Trophoblast cell (in vitro differentiated cells and primary cell): ENCODE measurements around the gene NPDC1.

Experiments
- DNase-seq, 2 donors: peaks; one replicate each; pipeline ENCODE4 v3.0.0-alpha.2; 2016
- H2AFZ ChIP-seq: 2 replicates; pipeline ENCODE4 v1.6.1; 2013; ENCODE audit warnings: low read length, moderate library complexity, mild to moderate bottlenecking; ENCODE audit not compliant: insufficient read depth, poor library complexity
- H2AK5ac ChIP-seq: 2 replicates; pipeline ENCODE4 v1.6.1; 2013; ENCODE audit warnings: mild to moderate bottlenecking, low read length
- H2BK120ac ChIP-seq: 2 replicates; pipeline ENCODE4 v1.6.1; 2013; ENCODE audit warnings: low read length, mild to moderate bottlenecking, moderate library complexity; ENCODE audit not compliant: insufficient read depth, poor library complexity
- H2BK12ac ChIP-seq: 2 replicates; pipeline ENCODE4 v1.6.1; 2013; ENCODE audit warnings: mild to moderate bottlenecking, low read length, moderate library complexity
- H2BK5ac ChIP-seq: 2 replicates; pipeline ENCODE4 v1.6.1; 2013; ENCODE audit warnings: low read length, low read depth, moderate library complexity, mild to moderate bottlenecking; ENCODE audit not compliant: poor library complexity
- H3K14ac ChIP-seq: 2 replicates; pipeline ENCODE4 v1.6.1; 2013; ENCODE audit warnings: mild to moderate bottlenecking, low read length
- H3K18ac ChIP-seq: 2 replicates; pipeline ENCODE4 v1.6.1; 2013; ENCODE audit warnings: mild to moderate bottlenecking, low read length
- H3K23ac ChIP-seq: 2 replicates; pipeline ENCODE4 v1.6.1; 2013; ENCODE audit warnings: low read length
- H3K27ac ChIP-seq: 2 replicates; pipeline ENCODE4 v1.5.1; 2013; ENCODE audit warnings: low read depth, mild to moderate bottlenecking, inconsistent platforms, low read length, moderate library complexity
- H3K27me3 ChIP-seq: 2 replicates; pipeline ENCODE4 v1.6.1; 2013; ENCODE audit warnings: inconsistent platforms, mild to moderate bottlenecking, low read length, moderate library complexity; ENCODE audit not compliant: insufficient read depth
- H3K36me3 ChIP-seq, 2 experiments: 1 replicate in 1 of 2; 2 replicates in 1 of 2; pipeline ENCODE4 v1.6.1; 2013; ENCODE audit warnings: low read length in 2 of 2, mild to moderate bottlenecking in 2 of 2, moderate library complexity in 1 of 2; ENCODE audit not compliant: insufficient read depth in 2 of 2, control insufficient read depth in 1 of 2
- H3K4ac ChIP-seq: 2 replicates; pipeline ENCODE4 v1.6.1; 2013; ENCODE audit warnings: low read depth, mild to moderate bottlenecking, low read length, moderate library complexity
- H3K4me1 ChIP-seq, 2 experiments: 1 replicate in 1 of 2; 2 replicates in 1 of 2; pipeline ENCODE4 v1.6.1; 2013; ENCODE audit warnings: low read length in 2 of 2, mild to moderate bottlenecking in 2 of 2, moderate library complexity in 1 of 2; ENCODE audit not compliant: insufficient read depth in 2 of 2, control insufficient read depth in 1 of 2
- H3K4me2 ChIP-seq: 2 replicates; pipeline ENCODE4 v1.6.1; 2013; ENCODE audit warnings: inconsistent platforms, mild to moderate bottlenecking, low read length, moderate library complexity
- H3K4me3 ChIP-seq: 2 replicates; pipeline ENCODE4 v1.5.1; 2013; ENCODE audit warnings: mild to moderate bottlenecking, low read depth, low read length, inconsistent platforms
- H3K79me1 ChIP-seq: one replicate; pipeline ENCODE4 v1.6.1; 2013; ENCODE audit warnings: low read length
- H3K79me2 ChIP-seq: 2 replicates; pipeline ENCODE4 v1.6.1; 2013; ENCODE audit warnings: low read length, mild to moderate bottlenecking; ENCODE audit not compliant: control insufficient read depth, insufficient read depth, poor library complexity
- H3K9ac ChIP-seq: 2 replicates; pipeline ENCODE4 v1.6.1; 2013; ENCODE audit warnings: mild to moderate bottlenecking, low read length
- H3K9me3 ChIP-seq: 2 replicates; pipeline ENCODE4 v1.6.1; 2013; ENCODE audit warnings: low read depth, mild to moderate bottlenecking, control low read depth, inconsistent platforms, low read length; ENCODE audit not compliant: insufficient read depth
- H4K12ac ChIP-seq: 2 replicates; pipeline ENCODE4 v1.6.1; 2013; ENCODE audit warnings: low read depth, mild to moderate bottlenecking, low read length, moderate library complexity
- H4K8ac ChIP-seq: 2 replicates; pipeline ENCODE4 v1.6.1; 2013; ENCODE audit warnings: low read depth, mild to moderate bottlenecking, low read length, moderate library complexity
- H4K91ac ChIP-seq: one replicate; pipeline ENCODE4 v1.6.1; 2013; ENCODE audit warnings: low read depth, mild to moderate bottlenecking, low read length, moderate library complexity
- WGBS: extraction: QIAGEN DNeasy Blood & Tissue Kit; methylation state at CpG from one replicate; pipeline ENCODE4 v1.1.7; 2013; ENCODE audit warnings: missing lambda C conversion rate; ENCODE audit not compliant: insufficient read length, insufficient coverage; ENCODE audit errors: extremely low coverage; 5-methylcytosine and 5-hydroxymethylcytosine counted together

Gene NPDC1

GRCh38 chr9:137067860-137068538 lies 22.0 kb upstream of the NPDC1 start:
- Histone ChIP-seq H3K18ac (no peak overlapping the region), H3K4me1 (peaks cover 10 to 18% of the 10 kb centered on the region in 2 experiments), H2BK120ac (no peak overlapping the region), H3K9me3 (peaks cover 2% of the 10 kb centered on the region), H2BK12ac (no peak overlapping the region), H3K4me3 (no peak overlapping the region), H3K4ac (no peak overlapping the region), H3K27me3 (no peaks in the 10 kb centered on the region), H3K79me1 (peaks cover 2% of the 10 kb centered on the region), H4K12ac (no peak overlapping the region), H3K27ac (no peak overlapping the region), H4K8ac (no peak overlapping the region), H4K91ac (no peak overlapping the region), H3K4me2 (no peak overlapping the region), H2AFZ (no peak overlapping the region), H3K9ac (no peak overlapping the region), H3K36me3 (peaks cover 2 to 3% of the 10 kb centered on the region in 2 experiments), H2AK5ac (no peak overlapping the region), H3K23ac (no peak overlapping the region), H2BK5ac (no peak overlapping the region), H3K79me2 (no peaks in the 10 kb centered on the region), H3K14ac (no peak overlapping the region)
- peak; percentile 83 to 91 for DNase-seq
- whole genome bisulfite sequencing, result no CpG with 5 or more reads among the region's 12 CpGs

GRCh38 chr9:137066096-137066861 lies 20.3 kb upstream of the NPDC1 start:
- WGBS, result no CpG with 5 or more reads among the region's 26 CpGs
- Histone ChIP-seq H3K4me3 (no peak overlapping the region), H2BK5ac (no peak overlapping the region), H2AK5ac (no peak overlapping the region), H3K9ac (no peak overlapping the region), H4K8ac (no peak overlapping the region), H3K27ac (no peak overlapping the region), H3K79me2 (no peaks in the 10 kb centered on the region), H3K4me1 (peaks cover 10 to 18% of the 10 kb centered on the region in 2 experiments), H3K9me3 (peaks cover 2% of the 10 kb centered on the region), H2BK12ac (no peak overlapping the region), H3K36me3 (peaks cover 2 to 3% of the 10 kb centered on the region in 2 experiments), H3K4ac (no peak overlapping the region), H4K12ac (no peak overlapping the region), H3K27me3 (no peaks in the 10 kb centered on the region), H2BK120ac (no peak overlapping the region), H3K4me2 (no peak overlapping the region), H4K91ac (no peak overlapping the region), H3K18ac (no peak overlapping the region), H3K79me1 (peaks cover 2% of the 10 kb centered on the region), H3K14ac (no peak overlapping the region), H3K23ac (no peak overlapping the region), H2AFZ (no peak overlapping the region)
- DNase-seq, result no peak

- WGBS, result no CpG with 5 or more reads among the region's 23 CpGs
- Histone ChIP-seq H2BK12ac (no peak overlapping the region), H3K9me3 (peaks cover 2% of the 10 kb centered on the region), H3K14ac (no peak overlapping the region), H3K79me2 (no peaks in the 10 kb centered on the region), H2AFZ (no peak overlapping the region), H3K4me2 (no peak overlapping the region), H2BK5ac (no peak overlapping the region), H2BK120ac (no peak overlapping the region), H3K23ac (no peak overlapping the region), H3K4me3 (no peak overlapping the region), H3K27me3 (no peaks in the 10 kb centered on the region), H4K12ac (no peak overlapping the region), H3K9ac (no peak overlapping the region), H3K36me3 (peaks cover 2 to 3% of the 10 kb centered on the region in 2 experiments), H4K8ac (no peak overlapping the region), H3K18ac (no peak overlapping the region), H4K91ac (no peak overlapping the region), H2AK5ac (no peak overlapping the region), H3K4ac (no peak overlapping the region), H3K79me1 (peaks cover 2% of the 10 kb centered on the region), H3K27ac (no peak overlapping the region), H3K4me1 (peaks cover 7 to 12% of the 10 kb centered on the region in 2 experiments)
- DNase-seq, result no peak
These were observed 19.5 kb upstream of the NPDC1 start for GRCh38 chr9:137065336-137065967.

- H3K9ac ChIP-seq, result no peak overlapping the region
- H3K27ac ChIP-seq, result no peak overlapping the region
- H2BK5ac ChIP-seq, result no peak overlapping the region
- H3K18ac ChIP-seq, result no peak overlapping the region
- H3K23ac ChIP-seq, result no peak overlapping the region
- no peak for DNase-seq
- no peak overlapping the region for H2AK5ac ChIP-seq
- H3K4me1 ChIP-seq, result peaks cover 7% of the 10 kb centered on the region in 2 experiments
- WGBS, result no CpG with 5 or more reads among the region's 12 CpGs
- H3K79me2 ChIP-seq, result no peaks in the 10 kb centered on the region
- no peak overlapping the region for H2BK120ac ChIP-seq
- no peak overlapping the region for H4K12ac ChIP-seq
- no peak overlapping the region for H3K4me3 ChIP-seq
- H4K91ac ChIP-seq, result no peak overlapping the region
- H3K14ac ChIP-seq, result no peak overlapping the region
- H3K9me3 ChIP-seq, result peaks cover 2% of the 10 kb centered on the region
- peaks cover 2 to 3% of the 10 kb centered on the region in 2 experiments for H3K36me3 ChIP-seq
- H2AFZ ChIP-seq, result no peak overlapping the region
- no peak overlapping the region for H3K4me2 ChIP-seq
- no peak overlapping the region for H3K4ac ChIP-seq
- no peak overlapping the region for H4K8ac ChIP-seq
- no peaks in the 10 kb centered on the region for H3K79me1 ChIP-seq
- H3K27me3 ChIP-seq, result no peaks in the 10 kb centered on the region
- H2BK12ac ChIP-seq, result no peak overlapping the region
These were observed 18.8 kb upstream of the NPDC1 start for GRCh38 chr9:137064880-137065164.
